PFSK-1 (cell line): ENCODE measurements around the gene SREK1.

ENCODE experiments used
- FOXP2 ChIP-seq: optimal IDR thresholded peaks from 2 replicates; pipeline ENCODE3; 2011; ENCODE audit warnings: borderline replicate concordance, control low read depth, inconsistent platforms; ENCODE audit not compliant: insufficient read depth; ENCODE audit errors: extremely low read length, extremely low read depth
- POLR2AphosphoS5 ChIP-seq: IDR thresholded peaks from 2 replicates; pipeline ENCODE4 v1.6.1; 2012; ENCODE audit warnings: low read depth, mild to moderate bottlenecking, control low read depth, low read length, moderate library complexity
- REST ChIP-seq, 2 experiments: IDR thresholded peaks; 2 replicates each; pipeline versions ENCODE4 v1.6.1 to v1.8.0; 2011 to 2012; ENCODE audit warnings: low read depth in 2 of 2, low read length in 2 of 2, control low read depth in 1 of 2, inconsistent platforms in 1 of 2, mild to moderate bottlenecking in 1 of 2, moderate library complexity in 1 of 2; ENCODE audit not compliant: insufficient read depth in 1 of 2
- SIN3A ChIP-seq: IDR thresholded peaks from 2 replicates; pipeline ENCODE4 v1.6.1; 2012; ENCODE audit warnings: mild to moderate bottlenecking, low read length, moderate library complexity, borderline replicate concordance; ENCODE audit not compliant: insufficient read depth
- TAF1 ChIP-seq: IDR thresholded peaks from 2 replicates; pipeline ENCODE4 v1.6.1; 2012; ENCODE audit warnings: low read length, control low read depth, borderline replicate concordance; ENCODE audit not compliant: insufficient read depth

The SREK1 gene

GRCh38 chr5:66122379-66123034, 21.6 kb upstream of the SREK1 start:
- no peak for TF ChIP-seq TAF1
- TF ChIP-seq POLR2AphosphoS5, result no peak
- TF ChIP-seq REST (IDR thresholded peaks at IDR 0.05; ENCODE audit: insufficient read depth in 1 of 2, low read depth in 2 of 2, low read length in 2 of 2), result no peak
- no peak for TF ChIP-seq SIN3A
- TF ChIP-seq FOXP2, result no peak

- TF ChIP-seq SIN3A, result no peak
- no peak for TF ChIP-seq REST (IDR thresholded peaks at IDR 0.05; ENCODE audit: insufficient read depth in 1 of 2, low read depth in 2 of 2, low read length in 2 of 2)
- TF ChIP-seq TAF1, result no peak
- TF ChIP-seq POLR2AphosphoS5, result no peak
- no peak for TF ChIP-seq FOXP2
Measured at GRCh38 chr5:66129144-66129543, 15.0 kb upstream of the SREK1 start.

- no peak for TF ChIP-seq REST (IDR thresholded peaks at IDR 0.05; ENCODE audit: insufficient read depth in 1 of 2, low read depth in 2 of 2, low read length in 2 of 2)
- no peak for TF ChIP-seq FOXP2
- no peak for TF ChIP-seq TAF1
- no peak for TF ChIP-seq SIN3A
- no peak for TF ChIP-seq POLR2AphosphoS5
Measured at GRCh38 chr5:66130493-66130892, 13.6 kb upstream of the SREK1 start.

- TF ChIP-seq POLR2AphosphoS5 (no peak), FOXP2 (no peak), REST (IDR thresholded peaks at IDR 0.05; ENCODE audit: insufficient read depth in 1 of 2, low read depth in 2 of 2, low read length in 2 of 2) (no peak), SIN3A (no peak), TAF1 (no peak)
Measured at GRCh38 chr5:66134407-66134861, 9.7 kb upstream of the SREK1 start.

- TF ChIP-seq SIN3A, result no peak
- TF ChIP-seq POLR2AphosphoS5, result no peak
- no peak for TF ChIP-seq TAF1
- TF ChIP-seq REST (IDR thresholded peaks at IDR 0.05; ENCODE audit: insufficient read depth in 1 of 2, low read depth in 2 of 2, low read length in 2 of 2), result no peak
- TF ChIP-seq FOXP2, result no peak
Measured at GRCh38 chr5:66136053-66136452, 8.0 kb upstream of the SREK1 start.
